ENCODE results near the gene ATP8B1. TPM values are rescaled to one million over a fixed set of nuclear protein-coding genes. Genes with fewer than 3 reads are reported as not detected.
A peak's percentile ranks its signal among the peaks of the same experiment; 100 is the strongest.

ATP8B1 gene
- total RNA-seq, 1 donor from 2014 or later, result 38.7 TPM

DNA sequence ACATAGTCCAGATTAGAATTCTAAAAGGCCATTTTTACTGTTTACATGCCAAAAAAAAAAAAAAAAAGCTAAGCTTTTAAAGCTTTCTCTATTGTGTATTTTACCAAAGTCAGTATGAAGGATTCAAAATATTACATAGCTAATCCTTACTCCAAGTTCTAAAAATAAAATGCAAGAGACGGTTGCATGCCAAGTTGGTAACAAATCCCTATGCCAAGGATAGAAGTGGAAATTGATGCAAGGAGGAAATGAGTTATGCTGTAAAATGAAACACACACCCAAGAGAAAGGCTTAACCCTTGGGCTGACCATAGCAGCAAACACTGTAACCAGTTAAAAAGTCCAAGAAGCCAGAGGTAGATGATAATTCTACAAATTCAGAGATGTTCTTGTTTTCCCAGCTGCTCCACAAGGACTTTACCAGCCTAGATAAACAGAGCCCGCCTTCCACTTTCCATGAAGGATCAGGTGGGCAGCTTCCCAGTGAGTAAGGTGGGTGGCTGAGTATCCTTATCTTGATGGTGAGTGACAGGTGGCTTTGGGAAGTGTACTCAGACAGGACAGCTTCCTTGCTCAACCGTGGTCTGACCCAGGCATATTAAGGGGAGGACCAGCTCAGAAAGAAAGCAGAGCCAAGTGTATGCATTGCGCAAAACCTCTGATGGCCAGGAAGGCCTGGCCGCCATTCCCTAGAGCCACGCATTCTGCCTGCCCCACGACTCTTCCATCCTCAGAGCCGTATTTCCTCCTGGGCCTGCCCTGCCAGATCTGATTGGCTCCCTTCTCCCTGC is 34.4 kb downstream of the ATP8B1 start:
- peaks cover 3% of the 10 kb centered on the region for H3K36me3 Mint-ChIP-seq (ENCODE audit: unreplicated experiment)
- TF ChIP-seq, protein P1, sequence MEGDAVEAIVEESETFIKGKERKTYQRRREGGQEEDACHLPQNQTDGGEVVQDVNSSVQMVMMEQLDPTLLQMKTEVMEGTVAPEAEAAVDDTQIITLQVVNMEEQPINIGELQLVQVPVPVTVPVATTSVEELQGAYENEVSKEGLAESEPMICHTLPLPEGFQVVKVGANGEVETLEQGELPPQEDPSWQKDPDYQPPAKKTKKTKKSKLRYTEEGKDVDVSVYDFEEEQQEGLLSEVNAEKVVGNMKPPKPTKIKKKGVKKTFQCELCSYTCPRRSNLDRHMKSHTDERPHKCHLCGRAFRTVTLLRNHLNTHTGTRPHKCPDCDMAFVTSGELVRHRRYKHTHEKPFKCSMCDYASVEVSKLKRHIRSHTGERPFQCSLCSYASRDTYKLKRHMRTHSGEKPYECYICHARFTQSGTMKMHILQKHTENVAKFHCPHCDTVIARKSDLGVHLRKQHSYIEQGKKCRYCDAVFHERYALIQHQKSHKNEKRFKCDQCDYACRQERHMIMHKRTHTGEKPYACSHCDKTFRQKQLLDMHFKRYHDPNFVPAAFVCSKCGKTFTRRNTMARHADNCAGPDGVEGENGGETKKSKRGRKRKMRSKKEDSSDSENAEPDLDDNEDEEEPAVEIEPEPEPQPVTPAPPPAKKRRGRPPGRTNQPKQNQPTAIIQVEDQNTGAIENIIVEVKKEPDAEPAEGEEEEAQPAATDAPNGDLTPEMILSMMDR (IDR thresholded peaks at IDR 0.05), result no peak
- H3K9me3 Mint-ChIP-seq (ENCODE audit: unreplicated experiment), result no peaks in the 10 kb centered on the region
- H3K27ac Mint-ChIP-seq (ENCODE audit: unreplicated experiment), result peak overlapping the region; percentile 84
- H3K27me3 Mint-ChIP-seq (ENCODE audit: unreplicated experiment), result no peaks in the 10 kb centered on the region
- no peak for DNase-seq (ENCODE audit: extremely low spot score, unreplicated experiment)
- peaks cover 68% of the 10 kb centered on the region for H3K4me1 Mint-ChIP-seq (ENCODE audit: unreplicated experiment)
- H3K4me3 Mint-ChIP-seq (ENCODE audit: unreplicated experiment), result no peak overlapping the region

DNA sequence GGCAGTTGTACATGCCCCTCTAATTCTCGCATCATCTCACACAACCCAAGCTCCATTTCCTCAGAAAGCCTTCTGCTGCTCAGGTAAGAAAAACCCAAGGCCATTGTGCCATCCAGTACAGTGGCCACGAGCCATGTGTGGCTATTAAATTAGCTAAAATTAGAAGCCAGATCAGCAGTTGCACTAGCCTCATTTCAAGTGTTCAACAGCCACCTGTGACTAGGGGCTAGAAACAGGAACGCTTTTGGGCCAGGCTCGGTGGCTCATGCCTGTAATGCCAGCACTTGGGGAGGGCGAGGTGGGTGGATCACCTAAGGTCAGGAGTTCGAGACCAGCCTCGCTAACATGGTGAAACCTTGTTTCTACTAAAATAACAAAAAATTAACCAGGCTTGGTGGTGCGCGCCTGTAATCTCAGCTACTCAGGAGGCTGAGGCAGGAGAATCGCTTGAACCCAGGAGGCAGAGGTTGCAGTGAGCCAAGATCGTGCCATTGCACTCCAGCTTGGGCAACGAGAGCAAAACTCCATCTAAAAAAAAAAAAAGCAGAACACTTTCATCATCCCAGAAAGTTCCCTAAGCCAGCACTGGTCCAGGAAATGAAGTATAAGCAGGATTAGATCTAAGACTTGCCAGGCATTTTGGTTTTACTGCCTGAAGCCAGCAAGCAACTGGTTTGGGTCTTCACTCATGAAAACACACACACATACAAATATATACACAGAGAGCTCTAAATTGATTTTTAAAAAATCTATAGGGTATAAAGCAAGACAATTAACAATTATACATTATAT is 35.7 kb downstream of the ATP8B1 start:
- peak overlapping the region; percentile 84 for H3K27ac Mint-ChIP-seq (ENCODE audit: unreplicated experiment)
- peaks cover 55% of the 10 kb centered on the region for H3K4me1 Mint-ChIP-seq (ENCODE audit: unreplicated experiment)
- no peaks in the 10 kb centered on the region for H3K27me3 Mint-ChIP-seq (ENCODE audit: unreplicated experiment)
- no peaks in the 10 kb centered on the region for H3K9me3 Mint-ChIP-seq (ENCODE audit: unreplicated experiment)
- peaks cover 3% of the 10 kb centered on the region for H3K36me3 Mint-ChIP-seq (ENCODE audit: unreplicated experiment)
- TF ChIP-seq, protein P1 (IDR thresholded peaks at IDR 0.05), result no peak
- no peak overlapping the region for H3K4me3 Mint-ChIP-seq (ENCODE audit: unreplicated experiment)
- DNase-seq (ENCODE audit: extremely low spot score, unreplicated experiment), result no peak

DNA sequence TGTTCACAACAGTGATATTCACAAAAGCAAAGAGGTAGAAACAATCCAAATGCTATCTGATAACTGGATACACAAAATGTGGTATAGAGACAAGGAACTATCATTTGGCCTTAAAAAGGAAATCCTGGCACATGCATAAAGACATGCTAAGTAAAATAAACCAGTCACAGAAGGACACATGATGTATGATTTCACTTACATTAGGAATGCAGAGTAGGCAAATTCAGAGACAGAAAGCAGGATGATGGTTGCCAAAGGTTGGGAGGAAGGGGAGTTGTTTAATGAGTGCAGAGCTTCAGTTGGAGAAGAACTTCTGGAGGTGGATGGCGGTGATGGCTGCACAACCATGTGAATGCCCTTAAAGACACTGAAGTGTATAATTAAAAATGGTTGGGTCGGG is 38.1 kb downstream of the ATP8B1 start:
- DNase-seq (ENCODE audit: extremely low spot score, unreplicated experiment), result no peak
- Mint-ChIP-seq H3K27me3 (ENCODE audit: unreplicated experiment) (no peaks in the 10 kb centered on the region), H3K4me1 (ENCODE audit: unreplicated experiment) (peaks cover 32% of the 10 kb centered on the region), H3K9me3 (ENCODE audit: unreplicated experiment) (no peaks in the 10 kb centered on the region), H3K36me3 (ENCODE audit: unreplicated experiment) (peaks cover 8% of the 10 kb centered on the region), H3K4me3 (ENCODE audit: unreplicated experiment) (no peak overlapping the region), H3K27ac (ENCODE audit: unreplicated experiment) (peak overlapping the region; percentile 9)
- TF ChIP-seq, protein P1 (IDR thresholded peaks at IDR 0.05), result no peak

DNA sequence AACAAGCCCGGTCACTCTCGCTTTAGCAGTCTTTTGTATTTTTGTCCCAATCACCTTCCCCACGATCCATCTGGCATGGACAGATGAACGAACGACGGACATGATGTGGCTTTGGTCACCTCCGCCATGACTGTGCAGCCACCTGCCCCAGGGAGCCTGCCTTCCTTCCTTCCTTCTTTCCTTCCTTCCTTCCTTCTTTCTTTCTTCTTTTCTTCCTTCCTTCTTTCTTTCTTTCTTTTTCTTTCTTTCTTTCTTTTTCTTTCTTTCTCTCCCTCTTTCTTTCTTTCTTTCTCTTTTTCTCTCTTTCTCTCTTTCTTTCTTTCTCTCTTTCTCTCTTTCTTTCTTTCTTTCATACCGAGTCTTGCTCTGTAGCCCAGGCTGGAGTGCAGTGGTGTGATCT is 39.0 kb downstream of the ATP8B1 start:
- DNase-seq (ENCODE audit: extremely low spot score, unreplicated experiment), result no peak
- H3K4me3 Mint-ChIP-seq (ENCODE audit: unreplicated experiment), result no peak overlapping the region
- no peaks in the 10 kb centered on the region for H3K27me3 Mint-ChIP-seq (ENCODE audit: unreplicated experiment)
- TF ChIP-seq, protein P1 (IDR thresholded peaks at IDR 0.05), result no peak
- peak overlapping the region; percentile 62 for H3K27ac Mint-ChIP-seq (ENCODE audit: unreplicated experiment)
- no peaks in the 10 kb centered on the region for H3K9me3 Mint-ChIP-seq (ENCODE audit: unreplicated experiment)
- peaks cover 12% of the 10 kb centered on the region for H3K36me3 Mint-ChIP-seq (ENCODE audit: unreplicated experiment)
- peaks cover 27% of the 10 kb centered on the region for H3K4me1 Mint-ChIP-seq (ENCODE audit: unreplicated experiment)

DNA sequence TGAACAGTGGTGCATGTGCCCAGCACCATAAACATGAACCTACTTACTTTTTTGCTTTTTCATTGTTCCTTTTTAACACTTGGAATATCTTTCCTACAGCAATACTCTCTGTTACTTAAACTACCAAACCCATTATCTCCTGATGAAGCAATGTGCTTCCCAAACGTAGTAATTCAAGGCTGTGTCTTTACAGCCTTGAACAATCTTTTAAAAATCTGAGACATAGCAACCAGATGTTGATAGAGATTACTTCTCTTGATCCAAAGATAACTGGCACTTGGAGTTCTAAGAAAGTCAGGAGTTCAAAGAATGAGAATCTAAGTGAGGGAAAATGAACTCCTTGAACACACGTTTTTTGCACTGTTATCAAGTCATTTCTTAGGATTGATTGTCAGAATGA is 40.4 kb downstream of the ATP8B1 start:
- Mint-ChIP-seq H3K27ac (ENCODE audit: unreplicated experiment) (no peak overlapping the region), H3K36me3 (ENCODE audit: unreplicated experiment) (peaks cover 15% of the 10 kb centered on the region), H3K4me3 (ENCODE audit: unreplicated experiment) (no peak overlapping the region), H3K27me3 (ENCODE audit: unreplicated experiment) (no peaks in the 10 kb centered on the region), H3K9me3 (ENCODE audit: unreplicated experiment) (no peaks in the 10 kb centered on the region), H3K4me1 (ENCODE audit: unreplicated experiment) (peaks cover 14% of the 10 kb centered on the region)
- DNase-seq (ENCODE audit: extremely low spot score, unreplicated experiment), result no peak
- TF ChIP-seq, protein P1 (IDR thresholded peaks at IDR 0.05), result no peak

Measured in osteocyte (in vitro differentiated cells).